H1 (cell line): ENCODE results near the gene ATF7. TPM values are rescaled to one million over a fixed set of nuclear protein-coding genes. Genes with fewer than 3 reads are reported as not detected.

Experiments used
- CTCF ChIA-PET: fragments of 300-600 bp; sonication (Branson Sonifier 250); formaldehyde crosslinking; loops from one replicate; lab custom pipeline; 2021; ENCODE audit not compliant: partially characterized antibody; lab: Charles Lee
- POLR2A ChIA-PET: fragments of 300-600 bp; sonication (Branson Sonifier 250); formaldehyde crosslinking; loops from one replicate; lab custom pipeline; 2021; ENCODE audit warnings: inconsistent platforms; ENCODE audit not compliant: partially characterized antibody; lab: Charles Lee
- DNase-seq, 2 experiments: peaks; one replicate each; pipeline versions ENCODE4 v3.0.0 to v3.0.0-alpha.2; 2010 to 2022; ENCODE audit warnings: low spot score in 2 of 2, low read depth in 1 of 2, mixed read lengths in 1 of 2
- FAIRE-seq: peaks from 2 replicates; lab custom pipeline; 2011; peaks lifted over from hg19 to GRCh38; lab: Jason Lieb, UNC
- H2AFZ ChIP-seq: 2 replicates; pipeline ENCODE4 v1.8.1; 2012; ENCODE audit warnings: low read length, inconsistent platforms
- H2AK5ac ChIP-seq: 2 replicates; pipeline ENCODE4 v1.6.1; 2013; ENCODE audit warnings: low read depth, low read length
- H2BK120ac ChIP-seq: replicated peaks from 2 replicates; pipeline ENCODE3; 2013; ENCODE audit warnings: low read depth, low read length, inconsistent platforms
- H2BK12ac ChIP-seq: 2 replicates; pipeline ENCODE4 v1.6.1; 2013; ENCODE audit warnings: low read depth, low read length
- H2BK15ac ChIP-seq: 2 replicates; pipeline ENCODE4 v1.6.1; 2013; ENCODE audit warnings: low read length
- H2BK20ac ChIP-seq: 2 replicates; pipeline ENCODE4 v1.6.1; 2013; ENCODE audit warnings: low read length
- H2BK5ac ChIP-seq: 2 replicates; pipeline ENCODE4 v1.6.1; 2013; ENCODE audit warnings: low read depth, low read length
- H3K14ac ChIP-seq: 2 replicates; pipeline ENCODE4 v1.6.1; 2013; ENCODE audit warnings: inconsistent platforms; ENCODE audit not compliant: insufficient read length
- H3K18ac ChIP-seq: 2 replicates; pipeline ENCODE4 v1.6.1; 2013; ENCODE audit warnings: low read length; ENCODE audit errors: extremely low read depth
- H3K23ac ChIP-seq: 2 replicates; pipeline ENCODE4 v1.6.1; 2013; ENCODE audit warnings: inconsistent platforms; ENCODE audit not compliant: insufficient read length
- H3K23me2 ChIP-seq: 2 replicates; pipeline ENCODE4 v1.6.1; 2013; ENCODE audit warnings: low read depth, low read length
- H3K27ac ChIP-seq: 2 replicates; pipeline ENCODE4 v1.6.1; 2011; ENCODE audit warnings: low read depth, low read length, inconsistent platforms
- H3K27me3 ChIP-seq, 4 experiments: replicated peaks in 1 of 4; 1 replicate in 1 of 4; 2 replicates in 3 of 4; pipeline versions ENCODE4 v1.6.1 to v1.8.1; 2011 to 2013; ENCODE audit warnings: low read length in 3 of 4, mild to moderate bottlenecking in 3 of 4, inconsistent platforms in 2 of 4, mixed read lengths in 2 of 4, moderate library complexity in 1 of 4; ENCODE audit not compliant: control insufficient read depth in 3 of 4, insufficient read depth in 3 of 4; ENCODE audit errors: extremely low read depth in 1 of 4
- H3K36me3 ChIP-seq, 4 experiments: 2 replicates each; pipeline versions ENCODE4 v1.6.1 to v1.8.1; 2011 to 2013; ENCODE audit warnings: mild to moderate bottlenecking in 4 of 4, low read length in 3 of 4, moderate library complexity in 2 of 4, control low read depth in 1 of 4, inconsistent platforms in 1 of 4; ENCODE audit not compliant: insufficient read depth in 4 of 4, control insufficient read depth in 2 of 4
- H3K4ac ChIP-seq: replicated peaks from 2 replicates; pipeline ENCODE3; 2013; ENCODE audit warnings: low read length, low read depth, mixed read lengths, inconsistent platforms; ENCODE audit not compliant: insufficient read length
- H3K4me1 ChIP-seq, 4 experiments: replicated peaks in 1 of 4; 1 replicate in 1 of 4; 2 replicates in 3 of 4; pipeline versions ENCODE4 v1.6.1 to v1.8.1; 2011 to 2013; ENCODE audit warnings: low read length in 3 of 4, inconsistent platforms in 2 of 4, mixed read lengths in 1 of 4; ENCODE audit not compliant: insufficient read depth in 4 of 4, control insufficient read depth in 3 of 4
- H3K4me2 ChIP-seq, 2 experiments: 2 replicates each; pipeline versions ENCODE4 v1.6.1 to v1.8.1; 2011 to 2013; ENCODE audit warnings: low read depth in 2 of 2, low read length in 2 of 2, control low read depth in 1 of 2, inconsistent platforms in 1 of 2, mild to moderate bottlenecking in 1 of 2; ENCODE audit not compliant: insufficient read depth in 1 of 2
- H3K4me3 ChIP-seq, 4 experiments: fragments of 200-600, 300-600 bp in 1 of 4; sonication (generic), shearing (Covaris generic), sonication (Bioruptor Twin) in 1 of 4; 2 replicates each; pipeline versions ENCODE4 v1.5.1 to v1.8.1; 2011 to 2016; ENCODE audit warnings: low read length in 4 of 4, low read depth in 3 of 4, control low read depth in 2 of 4, inconsistent platforms in 2 of 4, mild to moderate bottlenecking in 2 of 4, mixed read lengths in 1 of 4, moderate library complexity in 1 of 4; ENCODE audit not compliant: insufficient read depth in 2 of 4; ENCODE audit errors: extremely low read depth in 1 of 4
- H3K56ac ChIP-seq: replicated peaks from 2 replicates; pipeline ENCODE3; 2013; ENCODE audit warnings: low read depth, mild to moderate bottlenecking, mixed read lengths, low read length, inconsistent platforms; ENCODE audit not compliant: insufficient read length
- H3K79me1 ChIP-seq: 2 replicates; pipeline ENCODE4 v1.6.1; 2013; ENCODE audit warnings: low read depth, low read length, control low read depth
- H3K79me2 ChIP-seq, 2 experiments: 2 replicates each; pipeline versions ENCODE4 v1.6.1 to v1.8.1; 2012 to 2013; ENCODE audit warnings: low read length in 2 of 2, mild to moderate bottlenecking in 2 of 2, inconsistent platforms in 1 of 2; ENCODE audit not compliant: insufficient read depth in 2 of 2, control insufficient read depth in 1 of 2
- H3K9ac ChIP-seq, 4 experiments: replicated peaks in 1 of 4; 1 replicate in 1 of 4; 2 replicates in 3 of 4; pipeline versions ENCODE4 v1.6.1 to v1.8.1; 2011 to 2013; ENCODE audit warnings: low read depth in 3 of 4, low read length in 3 of 4, control low read depth in 2 of 4, mild to moderate bottlenecking in 2 of 4, moderate library complexity in 2 of 4, inconsistent platforms in 1 of 4; ENCODE audit errors: extremely low read depth in 1 of 4
- H3K9me3 ChIP-seq, 2 experiments: 2 replicates each; pipeline versions ENCODE4 v1.6.1 to v1.8.1; 2012 to 2013; ENCODE audit warnings: mild to moderate bottlenecking in 2 of 2, moderate library complexity in 2 of 2, control low read depth in 1 of 2, inconsistent platforms in 1 of 2, low read depth in 1 of 2, low read length in 1 of 2, mixed read lengths in 1 of 2; ENCODE audit not compliant: insufficient read depth in 2 of 2
- H4K20me1 ChIP-seq, 2 experiments: replicated peaks in 1 of 2; 2 replicates each; pipeline versions ENCODE3 to v1.8.1; 2011 to 2013; ENCODE audit warnings: inconsistent platforms in 2 of 2, low read length in 2 of 2, mild to moderate bottlenecking in 1 of 2; ENCODE audit not compliant: insufficient read depth in 2 of 2, control insufficient read depth in 1 of 2
- H4K5ac ChIP-seq: 2 replicates; pipeline ENCODE4 v1.6.1; 2013; ENCODE audit warnings: low read length, low read depth, mixed read lengths, inconsistent platforms; ENCODE audit not compliant: insufficient read length
- H4K8ac ChIP-seq: 2 replicates; pipeline ENCODE4 v1.8.0; 2013; ENCODE audit warnings: mild to moderate bottlenecking, moderate library complexity, low read length, inconsistent platforms; ENCODE audit not compliant: insufficient read depth; ENCODE audit errors: extremely low read depth
- H4K91ac ChIP-seq: replicated peaks from 2 replicates; pipeline ENCODE3; 2013; ENCODE audit warnings: low read length, mixed read lengths, inconsistent platforms; ENCODE audit not compliant: insufficient read length
- EZH2 ChIP-seq: fragments of 200-600 bp; sonication (generic); IDR thresholded peaks from 2 replicates; pipeline ENCODE4 v1.7.1; 2012; ENCODE audit warnings: low read depth, mild to moderate bottlenecking, moderate library complexity, low read length, inconsistent platforms; ENCODE audit not compliant: severe bottlenecking
- KDM4A ChIP-seq: IDR thresholded peaks from one replicate; pipeline ENCODE4 v1.7.1; 2012; ENCODE audit warnings: low read depth, mild to moderate bottlenecking, moderate library complexity, low read length, inconsistent platforms; ENCODE audit not compliant: severe bottlenecking
- SIRT6 ChIP-seq: IDR thresholded peaks from one replicate; pipeline ENCODE4 v1.7.1; 2012; ENCODE audit warnings: low read length, inconsistent platforms
- WGBS, 2 experiments: shearing (Covaris generic) in 1 of 2; methylation state at CpG; one replicate each; pipeline versions ENCODE4 v1.1.6 to v1.1.7; 2013 to 2015; ENCODE audit warnings: low lambda C conversion rate in 2 of 2, mixed read lengths in 2 of 2, inconsistent platforms in 1 of 2, low coverage in 1 of 2, missing lambda C conversion rate in 1 of 2; ENCODE audit not compliant: insufficient replicate concordance in 2 of 2, insufficient coverage in 1 of 2, insufficient read length in 1 of 2; ENCODE audit errors: extremely low coverage in 1 of 2, missing lambda C conversion rate in 1 of 2; 5-methylcytosine and 5-hydroxymethylcytosine counted together
- polyA plus RNA-seq, 7 experiments: library from polyadenylated mRNA; depleted of rRNA in 3 of 7; stranded (reverse) in 5 of 7; unstranded in 2 of 7; fragments of >200 nt in 5 of 7; fragments of 200-250 nt in 2 of 7; gene quantifications; 1 replicate in 5 of 7; 2 replicates in 1 of 7; 4 replicates in 1 of 7; pipeline versions ENCODE4 v1.2.1 to v1.2.3, GENCODE V29; 2011 to 2013; ENCODE audit warnings: missing spikeins in 2 of 7, mixed read lengths in 2 of 7
- total RNA-seq: library from RNA; stranded (reverse); fragmentation: NEBNext Ultra II Directional; extraction: Animal tissue kit (Norgen Biotek cat#: 25700); gene quantifications from 2 replicates; pipeline ENCODE4 v1.2.1, GENCODE V29; 2021

ATF7 gene
- total and polyA plus RNA-seq, 2 of the 8 experiments (the other 6 are each of a cell fraction or from before 2014, with no cell fraction given) = 10.1 to 16.6 TPM

- no peak overlapping the region for H2AFZ ChIP-seq
- ChIA-PET POLR2A (interaction anchor here (1.5 to 67.0 kb wide), 5 partner anchors 11 to 144 kb away, joined by 3 to 3397 read pairs (median 9); partner anchors contain the start of genes MAP3K12, NPFF, PCBP2 and PRR13), CTCF (interaction anchor here (0.8 to 9.0 kb wide), 14 partner anchors 11 to 155 kb away, joined by 3 to 105 read pairs (median 5); partner anchors contain the start of genes MAP3K12 and NPFF)
- H3K4me2 ChIP-seq = no peak overlapping the region
- TF ChIP-seq EZH2 = no peak
- no peak for TF ChIP-seq SIRT6
- TF ChIP-seq KDM4A = no peak
- H3K79me1 ChIP-seq = no peaks in the 10 kb centered on the region; the same call in 1 of the 2 replicates
- H3K9me3 ChIP-seq = no peaks in the 10 kb centered on the region
- DNase-seq = no peak
- H2BK12ac ChIP-seq = no peak overlapping the region
- H2BK15ac ChIP-seq = no peak overlapping the region
- no peak overlapping the region for H3K56ac ChIP-seq
- 84 to 100% methylated on average over 1 of the region's 1 CpG for WGBS, 2 experiments
- no peak overlapping the region for H2BK20ac ChIP-seq
- no peak for FAIRE-seq
- no peak overlapping the region for H4K5ac ChIP-seq
- no peak overlapping the region for H3K23ac ChIP-seq
- H4K20me1 ChIP-seq = peaks cover 24% of the 10 kb centered on the region in 2 experiments
- no peak overlapping the region for H4K91ac ChIP-seq
- no peak overlapping the region for H3K4me3 ChIP-seq
- H3K27me3 ChIP-seq = no peaks in the 10 kb centered on the region
- no peak overlapping the region for H3K18ac ChIP-seq
- no peaks in the 10 kb centered on the region for H3K23me2 ChIP-seq
- no peak overlapping the region for H4K8ac ChIP-seq
- no peak overlapping the region for H3K14ac ChIP-seq
- H3K4ac ChIP-seq = no peak overlapping the region
- no peak overlapping the region; a peak in 1 of 7 replicates for H3K9ac ChIP-seq
- no peak overlapping the region for H2BK120ac ChIP-seq
- peaks cover 34 to 96% (median 71%) of the 10 kb centered on the region in 4 experiments for H3K36me3 ChIP-seq
- H2AK5ac ChIP-seq = no peak overlapping the region
- H3K79me2 ChIP-seq = peaks cover 0 to 16% of the 10 kb centered on the region in 2 experiments; a peak in 1 of 4 replicates
- no peak overlapping the region for H2BK5ac ChIP-seq
- H3K27ac ChIP-seq = no peak overlapping the region
- H3K4me1 ChIP-seq = peaks cover 0 to 7% (median 3%) of the 10 kb centered on the region in 4 experiments; a peak in 5 of 7 replicates
Measured at GRCh38 chr12:53478865-53479264, 147.3 kb downstream of the ATF7 start.
